GM21825 (cell line): ENCODE data around the gene SEC16B.

Source experiments
- ATAC-seq: cut with Tn5 transposase; IDR thresholded peaks from one replicate; pipeline ENCODE4 v1.9.1; 2021; ENCODE audit warnings: mild to moderate bottlenecking, moderate library complexity; ENCODE audit not compliant: unreplicated experiment

Gene SEC16B

DNA sequence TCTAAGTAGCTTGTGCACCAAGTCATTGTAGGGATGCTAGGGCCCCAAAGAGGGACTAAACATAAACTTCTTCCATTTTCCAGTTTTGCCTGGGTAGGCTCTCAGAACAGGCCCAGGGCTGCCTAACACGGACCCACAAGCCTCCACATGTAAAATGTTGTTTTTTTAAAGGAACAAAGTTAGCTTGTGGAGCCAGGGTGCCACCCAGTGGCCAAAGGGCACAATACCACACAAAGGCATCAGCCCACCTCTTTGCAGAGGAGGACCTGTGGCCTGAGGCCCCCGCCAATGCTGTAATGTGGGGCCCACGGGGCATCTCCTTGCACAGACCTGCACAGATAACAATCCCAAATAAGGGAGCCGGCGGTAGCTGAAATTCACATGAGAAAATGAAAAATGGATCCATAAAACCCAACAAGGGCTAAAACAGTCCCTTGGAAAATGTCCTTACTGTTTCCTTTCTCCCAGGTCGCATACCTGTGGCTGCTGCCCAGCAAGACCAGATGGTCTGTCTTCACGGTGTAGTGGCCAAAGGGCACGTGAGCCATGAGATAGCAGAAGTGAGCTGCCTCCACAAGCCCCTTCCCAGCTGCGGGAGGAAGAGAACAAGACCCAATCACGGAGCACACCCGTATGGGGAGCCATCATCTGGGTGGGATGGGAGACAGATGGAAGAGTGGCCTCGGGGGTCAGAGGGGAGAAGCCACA lies 23.8 kb downstream of the SEC16B start:
- ATAC-seq: no peak

DNA sequence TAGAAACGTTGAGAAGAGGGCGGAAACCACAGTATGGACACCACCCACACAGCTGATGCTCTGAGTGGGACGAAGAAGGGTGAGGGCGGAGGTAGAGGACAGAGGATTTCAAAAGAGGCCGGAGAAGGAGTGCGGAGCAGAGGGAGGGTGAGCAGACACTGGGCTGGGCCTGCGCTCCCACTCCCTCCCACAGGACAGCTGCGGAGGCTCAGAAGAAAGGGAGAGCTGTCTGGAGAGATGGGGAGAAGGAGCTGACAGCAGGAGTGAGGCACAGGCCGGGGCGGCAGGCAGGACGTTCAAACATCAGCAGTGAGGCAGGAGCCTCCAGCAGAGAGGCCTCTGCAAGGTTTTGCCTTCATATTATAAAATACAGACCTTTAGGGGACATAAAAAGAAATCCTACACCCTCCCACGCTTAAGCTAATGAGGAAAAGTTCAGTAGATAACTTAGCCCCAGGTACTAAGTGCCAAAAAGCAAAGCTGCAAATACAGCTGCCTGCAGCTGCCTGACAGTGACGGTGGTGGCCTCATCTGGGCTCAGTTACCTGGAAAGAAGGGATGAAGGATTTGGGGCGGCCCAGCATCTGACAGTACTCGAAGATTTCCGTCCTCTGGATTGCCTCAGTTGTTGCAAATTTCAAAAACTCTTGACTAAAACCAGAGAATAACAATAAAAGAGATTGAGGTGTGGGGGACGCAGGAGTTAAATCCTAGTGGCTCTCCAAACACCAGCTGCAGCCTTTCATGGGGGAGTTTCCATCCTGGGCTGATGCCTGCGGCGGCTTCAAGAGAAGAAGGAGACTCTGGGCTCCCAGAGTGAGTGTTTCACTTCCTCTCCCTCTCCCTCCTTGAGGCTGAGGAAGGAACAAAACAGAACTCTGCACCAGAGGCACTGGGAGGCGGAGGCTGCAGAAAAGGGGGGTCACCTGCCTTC lies 25.6 kb downstream of the SEC16B start:
- ATAC-seq: no peak

GRCh38 chr1:177941976-177942375 lies 27.9 kb downstream of the SEC16B start:
- ATAC-seq: no peak

DNA sequence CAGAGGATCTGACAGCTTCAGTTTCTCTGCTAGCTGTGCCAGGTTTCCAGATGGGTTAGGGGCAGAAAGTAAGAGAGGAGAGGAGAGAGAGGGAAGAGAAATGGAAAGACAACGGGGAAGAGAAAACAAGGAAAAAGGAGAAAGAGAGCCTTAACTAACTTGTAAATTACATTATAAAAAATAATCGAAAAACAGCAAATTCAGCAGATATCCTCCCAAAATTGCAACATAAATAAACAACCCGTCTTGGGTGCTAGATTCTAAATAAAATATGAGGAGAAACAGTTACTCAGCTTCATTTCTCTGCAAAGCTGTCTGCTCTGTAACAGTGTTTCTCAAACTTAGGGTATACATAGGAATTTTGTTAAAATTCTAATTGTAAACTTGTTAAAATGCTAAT lies 29.2 kb downstream of the SEC16B start:
- ATAC-seq: no peak

DNA sequence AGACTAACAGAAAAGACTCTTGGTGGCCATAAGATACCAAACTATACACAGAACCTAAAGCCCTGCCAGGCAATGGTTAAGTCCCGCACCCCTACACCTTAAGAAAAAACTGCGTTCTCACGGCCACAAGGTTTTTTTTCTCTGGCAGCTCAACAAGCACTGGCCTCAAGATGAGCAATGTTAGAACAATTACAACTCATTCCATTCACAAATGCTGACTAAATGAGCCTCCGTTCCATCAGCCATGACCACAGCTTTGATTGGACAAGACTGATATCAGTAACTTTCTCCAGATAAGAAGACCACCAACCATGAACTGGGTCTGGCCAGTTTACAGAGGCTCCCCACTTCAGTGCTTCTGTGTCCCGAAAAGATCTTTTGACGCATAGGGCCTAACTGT lies 31.9 kb downstream of the SEC16B start:
- ATAC-seq: no peak

DNA sequence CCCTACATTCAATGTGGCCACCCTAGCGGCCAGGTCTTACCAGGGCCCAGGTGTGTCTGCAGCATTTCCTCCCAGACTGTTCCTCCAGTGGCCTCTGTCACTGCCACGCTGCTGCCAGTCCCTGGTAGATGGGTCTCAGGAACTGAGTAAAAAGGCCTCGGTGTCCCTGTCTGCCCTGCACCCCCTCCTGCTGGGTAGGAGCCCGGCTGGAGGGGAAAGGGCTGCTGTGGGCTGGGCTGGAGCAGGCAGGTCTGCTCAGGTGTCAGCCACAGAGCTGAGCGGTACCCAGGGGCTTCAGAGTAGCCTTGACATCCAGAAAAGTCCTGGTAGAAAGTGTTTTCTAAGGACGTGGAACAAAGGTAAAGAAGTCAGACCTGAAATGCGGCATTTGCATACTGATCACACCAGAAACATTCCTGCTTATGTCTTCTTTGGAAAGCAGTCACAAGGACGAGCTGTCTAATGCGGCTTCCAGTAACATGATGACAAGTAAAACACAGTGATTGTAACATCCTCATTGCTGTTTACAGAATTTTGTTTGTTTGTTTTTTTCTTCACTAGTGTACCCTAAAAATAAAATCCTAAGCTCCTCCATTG lies 32.6 kb downstream of the SEC16B start:
- no peak for ATAC-seq

- ATAC-seq: no peak
Observed at GRCh38 chr1:177935638-177936415, 34.0 kb downstream of the SEC16B start.

GRCh38 chr1:177934927-177935326 lies 34.9 kb downstream of the SEC16B start:
- no peak for ATAC-seq

DNA sequence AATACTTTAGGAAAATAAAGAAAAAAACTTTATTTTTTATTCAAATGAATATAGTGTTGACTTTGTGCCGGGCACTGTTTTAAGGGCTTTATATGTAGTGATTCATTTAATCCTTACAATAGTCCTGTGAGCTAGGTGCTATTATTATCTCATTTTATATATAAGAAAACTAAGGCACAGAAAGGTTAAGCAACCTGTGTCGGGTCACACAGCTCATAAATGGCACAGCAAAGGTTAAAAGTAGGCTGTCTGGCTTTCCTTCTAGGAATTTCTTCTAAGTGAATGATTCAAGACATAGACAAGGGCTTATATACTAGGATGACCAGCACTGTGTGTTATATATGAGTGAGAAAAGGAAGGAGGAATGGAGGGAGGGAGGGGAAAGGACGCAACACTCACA lies 35.4 kb downstream of the SEC16B start:
- ATAC-seq: no peak

- no peak for ATAC-seq
Observed at GRCh38 chr1:177933881-177934280, 36.0 kb downstream of the SEC16B start.

DNA sequence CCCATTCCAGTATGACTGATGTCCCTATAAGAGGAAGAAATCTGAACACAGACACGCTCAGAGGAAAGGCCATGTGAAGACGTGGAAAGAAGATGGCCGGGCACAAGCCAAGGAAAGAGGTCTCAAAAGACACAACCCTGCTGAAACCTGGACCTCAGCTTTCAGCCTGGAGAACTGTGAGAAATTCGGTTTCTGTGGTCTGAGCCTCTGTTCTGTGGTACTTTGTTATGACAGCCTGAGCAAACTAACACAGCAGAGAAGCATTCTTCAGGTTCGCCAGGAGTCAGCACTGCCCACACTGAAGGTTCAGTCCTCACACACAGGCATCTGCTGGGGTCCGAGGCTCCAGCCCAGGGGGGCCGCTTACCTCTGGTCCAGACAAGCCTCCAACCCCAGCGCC lies 37.7 kb downstream of the SEC16B start:
- no peak for ATAC-seq

DNA sequence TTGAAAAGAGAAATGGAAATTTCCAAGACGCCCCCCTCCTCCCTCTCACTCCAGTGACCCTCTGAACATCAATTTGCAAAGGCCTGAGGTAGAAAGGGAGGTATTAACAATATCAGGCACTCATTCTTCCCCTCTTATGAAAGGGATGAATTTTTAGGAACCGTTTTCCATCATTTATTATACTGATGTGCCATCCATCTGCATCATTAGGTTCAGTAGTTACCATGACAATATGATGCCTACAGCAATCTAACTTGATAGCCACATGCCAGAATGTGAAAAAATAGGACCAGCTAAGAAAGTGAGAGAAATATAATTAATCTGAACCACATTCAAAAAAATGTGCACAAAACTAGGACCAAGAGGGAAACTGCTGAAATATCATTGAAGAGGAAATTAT lies 40.9 kb downstream of the SEC16B start:
- no peak for ATAC-seq

GRCh38 chr1:177928194-177928593 lies 41.7 kb downstream of the SEC16B start:
- no peak for ATAC-seq

DNA sequence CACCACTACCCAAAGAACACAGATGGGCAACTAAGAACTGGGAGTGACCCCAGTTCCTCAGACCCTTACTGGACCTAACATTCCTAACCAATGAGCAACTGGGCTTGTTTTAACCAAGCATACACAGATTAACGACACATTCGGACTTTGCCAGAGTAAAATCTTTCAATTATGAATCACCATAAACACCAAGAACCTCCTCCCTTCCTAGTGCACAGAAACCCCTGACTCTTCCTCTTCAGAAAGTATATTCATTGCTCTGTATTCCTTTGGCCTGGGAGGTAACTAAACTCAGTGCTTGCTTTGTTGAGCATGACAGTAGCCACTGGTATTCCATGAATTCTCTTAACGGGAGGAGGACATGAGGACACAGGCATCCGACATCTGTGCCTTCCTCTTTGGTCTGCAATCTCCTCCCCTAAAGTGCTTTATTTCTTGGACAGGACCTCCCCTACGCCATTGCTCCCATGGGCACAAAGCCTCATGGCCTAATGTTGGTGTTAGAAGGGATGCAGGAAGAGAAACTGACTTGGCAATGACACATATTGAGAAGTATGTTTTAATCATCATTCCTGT lies 42.7 kb downstream of the SEC16B start:
- no peak for ATAC-seq

GRCh38 chr1:177926201-177926600 lies 43.7 kb downstream of the SEC16B start:
- ATAC-seq: no peak

GRCh38 chr1:177925006-177925405 lies 44.9 kb downstream of the SEC16B start:
- no peak for ATAC-seq

DNA sequence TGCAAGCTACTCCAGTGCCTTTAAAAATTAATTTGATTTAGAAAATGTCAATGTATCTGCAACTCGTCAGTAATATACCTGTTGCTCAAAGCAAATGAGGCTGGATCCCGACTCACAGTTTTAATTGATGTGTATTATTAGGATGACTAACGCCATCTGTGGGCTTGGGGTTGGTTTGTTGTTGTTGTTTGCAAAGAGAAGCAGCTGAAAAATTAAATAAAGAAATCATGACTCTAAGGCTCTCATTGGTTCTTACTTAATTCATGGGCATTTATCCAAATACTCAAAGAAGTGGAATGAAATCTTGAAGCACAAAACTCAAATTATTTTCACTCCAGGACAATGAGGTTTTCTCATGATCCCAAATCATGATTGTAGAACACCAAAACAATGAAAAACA lies 46.4 kb downstream of the SEC16B start:
- no peak for ATAC-seq

DNA sequence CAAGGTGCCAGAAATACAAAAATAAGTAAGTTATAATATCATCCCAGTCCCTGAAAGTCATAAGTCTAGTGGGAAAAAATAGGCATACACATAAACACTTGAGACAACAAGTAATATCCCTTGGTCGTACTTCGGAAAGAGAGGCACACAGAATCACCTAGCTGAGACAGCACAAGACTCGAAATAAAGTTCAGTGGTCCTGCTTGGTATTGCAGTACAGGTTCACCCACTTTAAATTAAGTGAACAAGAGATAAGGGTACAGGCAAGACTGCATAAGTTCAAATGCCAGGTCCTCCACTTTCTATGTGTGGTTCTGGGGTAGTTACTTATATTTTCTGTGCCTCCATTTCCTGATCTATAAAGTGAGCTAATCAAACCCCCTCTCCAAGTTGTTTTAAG lies 47.6 kb downstream of the SEC16B start:
- no peak for ATAC-seq

GRCh38 chr1:177921590-177921989 lies 48.3 kb downstream of the SEC16B start:
- ATAC-seq: no peak

DNA sequence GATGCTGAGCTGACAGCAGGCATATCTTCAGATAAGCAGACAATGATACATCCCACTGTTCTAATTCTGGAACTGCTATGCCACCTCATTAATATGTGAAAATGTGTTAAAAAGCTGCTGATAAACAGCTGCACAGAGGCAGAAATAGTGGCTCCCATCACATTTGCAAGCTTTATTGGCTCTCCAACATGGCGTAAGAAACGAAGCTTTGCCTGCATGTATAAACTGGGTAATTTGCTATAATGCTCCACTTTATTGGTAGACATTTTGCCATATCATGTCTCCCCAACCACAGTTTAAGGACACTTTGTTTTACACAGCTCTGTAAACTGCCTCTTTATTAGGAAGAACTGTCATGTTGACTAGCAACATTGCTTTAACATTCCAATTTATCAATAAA lies 49.8 kb downstream of the SEC16B start:
- no peak for ATAC-seq

- no peak for ATAC-seq
Observed at GRCh38 chr1:177915641-177916040, 54.2 kb downstream of the SEC16B start.
